Loucy (cell line): ENCODE results near the gene RORB.

Source experiments
- H2AFZ ChIP-seq: fragments of 200-600 bp; sonication (generic); 2 replicates; pipeline ENCODE4 v1.6.0; 2016; ENCODE audit warnings: antibody characterized with exemption, mild to moderate bottlenecking, low read length, moderate library complexity
- H3F3A ChIP-seq: fragments of 200-600 bp; 2 replicates; pipeline ENCODE4 v1.6.0; 2016; ENCODE audit warnings: antibody characterized with exemption, low read depth, mild to moderate bottlenecking
- H3K27me3 ChIP-seq: fragments of 200-600 bp; sonication (generic); 2 replicates; pipeline ENCODE4 v1.6.1; 2014; ENCODE audit warnings: low read length, mild to moderate bottlenecking; ENCODE audit not compliant: insufficient read depth, poor library complexity, severe bottlenecking
- H3K36me3 ChIP-seq: fragments of 200-600 bp; sonication (generic); 2 replicates; pipeline ENCODE4 v1.6.1; 2016; ENCODE audit warnings: low read length; ENCODE audit not compliant: insufficient read depth
- H3K4me1 ChIP-seq: fragments of 200-600 bp; sonication (generic); 2 replicates; pipeline ENCODE4 v1.5.1; 2014; ENCODE audit warnings: low read length, mild to moderate bottlenecking; ENCODE audit not compliant: insufficient read depth, poor library complexity, severe bottlenecking
- H3K4me2 ChIP-seq: fragments of 200-600 bp; sonication (generic); 2 replicates; pipeline ENCODE4 v1.6.0; 2014; ENCODE audit warnings: antibody characterized with exemption, low read length, low read depth, mild to moderate bottlenecking; ENCODE audit not compliant: poor library complexity, severe bottlenecking
- H3K4me3 ChIP-seq: fragments of 200-600 bp; sonication (generic); 2 replicates; pipeline ENCODE4 v1.5.1; 2014; ENCODE audit warnings: low read length, mild to moderate bottlenecking, mixed read lengths; ENCODE audit not compliant: poor library complexity, severe bottlenecking
- H3K79me2 ChIP-seq: fragments of 200-600 bp; sonication (generic); 2 replicates; pipeline ENCODE4 v1.6.1; 2014; ENCODE audit warnings: low read length; ENCODE audit not compliant: insufficient read depth
- H3K9ac ChIP-seq: fragments of 200-600 bp; sonication (generic); 2 replicates; pipeline ENCODE4 v1.6.0; 2014; ENCODE audit warnings: mild to moderate bottlenecking, low read depth, low read length, moderate library complexity; ENCODE audit not compliant: poor library complexity, severe bottlenecking
- H3K9me2 ChIP-seq: fragments of 200-600 bp; sonication (generic); replicated peaks from 2 replicates; pipeline ENCODE4 v1.6.1; 2016; ENCODE audit warnings: low read depth, low read length, mixed read lengths
- H3K9me3 ChIP-seq: fragments of 200-600 bp; sonication (generic); 2 replicates; pipeline ENCODE4 v1.6.1; 2014; ENCODE audit warnings: mild to moderate bottlenecking, antibody characterized with exemption, low read length, low read depth; ENCODE audit not compliant: insufficient read depth
- H4K20me1 ChIP-seq: fragments of 200-600 bp; sonication (generic); 2 replicates; pipeline ENCODE4 v1.6.0; 2014; ENCODE audit warnings: antibody characterized with exemption, low read length, mild to moderate bottlenecking; ENCODE audit not compliant: insufficient read depth, poor library complexity, severe bottlenecking
- EZH2phosphoT487 ChIP-seq: fragments of 200-600 bp; IDR thresholded peaks from 2 replicates; pipeline ENCODE4 v1.6.1; 2018; ENCODE audit warnings: antibody characterized with exemption, mild to moderate bottlenecking, moderate library complexity, borderline replicate concordance
- TF ChIP-seq, protein P1 (sequence below): fragments of 200-600 bp; sonication (generic); conservative IDR thresholded peaks from 2 replicates; pipeline ENCODE4 v1.5.1; 2014; ENCODE audit warnings: mild to moderate bottlenecking, antibody characterized with exemption, low read length

Gene RORB

DNA sequence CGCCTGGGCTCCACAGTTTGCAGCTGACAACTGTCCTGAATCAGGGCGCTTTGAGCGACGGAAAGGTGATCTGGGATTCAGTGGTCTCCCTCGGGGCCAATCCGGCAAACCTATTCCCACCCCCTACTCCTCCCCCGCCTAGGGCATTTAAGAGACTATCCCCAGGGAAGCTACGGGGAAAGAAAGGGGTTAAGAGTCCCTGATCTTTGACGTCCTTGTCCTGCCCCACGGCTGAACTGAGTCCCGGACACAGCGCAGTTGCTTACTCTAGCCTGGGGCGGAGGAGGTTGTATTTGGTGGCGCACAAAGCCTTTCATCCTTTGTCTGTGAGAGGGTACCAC lies 3.4 kb downstream of the RORB start:
- H3K9me3 ChIP-seq: no peaks in the 10 kb centered on the region; the same call in 1 of the 2 replicates
- H2AFZ ChIP-seq: no peak overlapping the region
- no peak overlapping the region for H3K4me3 ChIP-seq
- H3K4me1 ChIP-seq: no peaks in the 10 kb centered on the region
- no peak overlapping the region for H3K9ac ChIP-seq
- no peaks in the 10 kb centered on the region for H3K79me2 ChIP-seq
- no peak for TF ChIP-seq EZH2phosphoT487
- TF ChIP-seq, protein P1, sequence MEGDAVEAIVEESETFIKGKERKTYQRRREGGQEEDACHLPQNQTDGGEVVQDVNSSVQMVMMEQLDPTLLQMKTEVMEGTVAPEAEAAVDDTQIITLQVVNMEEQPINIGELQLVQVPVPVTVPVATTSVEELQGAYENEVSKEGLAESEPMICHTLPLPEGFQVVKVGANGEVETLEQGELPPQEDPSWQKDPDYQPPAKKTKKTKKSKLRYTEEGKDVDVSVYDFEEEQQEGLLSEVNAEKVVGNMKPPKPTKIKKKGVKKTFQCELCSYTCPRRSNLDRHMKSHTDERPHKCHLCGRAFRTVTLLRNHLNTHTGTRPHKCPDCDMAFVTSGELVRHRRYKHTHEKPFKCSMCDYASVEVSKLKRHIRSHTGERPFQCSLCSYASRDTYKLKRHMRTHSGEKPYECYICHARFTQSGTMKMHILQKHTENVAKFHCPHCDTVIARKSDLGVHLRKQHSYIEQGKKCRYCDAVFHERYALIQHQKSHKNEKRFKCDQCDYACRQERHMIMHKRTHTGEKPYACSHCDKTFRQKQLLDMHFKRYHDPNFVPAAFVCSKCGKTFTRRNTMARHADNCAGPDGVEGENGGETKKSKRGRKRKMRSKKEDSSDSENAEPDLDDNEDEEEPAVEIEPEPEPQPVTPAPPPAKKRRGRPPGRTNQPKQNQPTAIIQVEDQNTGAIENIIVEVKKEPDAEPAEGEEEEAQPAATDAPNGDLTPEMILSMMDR: no peak
- no peaks in the 10 kb centered on the region for H3K27me3 ChIP-seq
- H4K20me1 ChIP-seq: no peaks in the 10 kb centered on the region
- no peaks in the 10 kb centered on the region for H3F3A ChIP-seq
- H3K4me2 ChIP-seq: no peak overlapping the region
- H3K36me3 ChIP-seq: no peaks in the 10 kb centered on the region
- H3K9me2 ChIP-seq: no peaks in the 10 kb centered on the region

DNA sequence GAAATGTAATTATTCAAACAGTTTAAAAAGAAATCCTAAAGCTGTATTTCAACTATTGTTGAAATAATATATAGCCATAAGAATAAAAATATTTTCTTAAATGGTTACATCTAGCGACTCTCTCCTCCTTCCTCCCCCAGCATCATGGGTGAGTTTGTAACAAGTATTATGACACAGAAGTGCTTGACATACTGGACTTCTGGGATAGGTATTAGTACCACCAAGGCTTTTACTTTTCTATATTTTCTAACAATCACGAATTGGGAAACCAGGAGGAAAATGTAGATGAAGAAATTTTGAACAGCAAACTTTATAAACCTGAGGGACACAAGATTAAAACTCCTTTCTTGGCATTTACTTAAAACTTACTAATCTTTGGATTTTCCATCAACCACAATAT lies 4.4 kb downstream of the RORB start:
- no peak for TF ChIP-seq EZH2phosphoT487
- TF ChIP-seq, protein P1: no peak
- Histone ChIP-seq H4K20me1 (no peaks in the 10 kb centered on the region), H3K4me3 (no peak overlapping the region), H3K9me2 (no peaks in the 10 kb centered on the region), H3K4me2 (no peak overlapping the region), H2AFZ (no peak overlapping the region), H3K9ac (no peak overlapping the region), H3K4me1 (no peaks in the 10 kb centered on the region), H3K79me2 (no peaks in the 10 kb centered on the region), H3K27me3 (no peaks in the 10 kb centered on the region), H3K36me3 (no peaks in the 10 kb centered on the region), H3K9me3 (no peaks in the 10 kb centered on the region; the same call in 1 of the 2 replicates), H3F3A (no peaks in the 10 kb centered on the region)

DNA sequence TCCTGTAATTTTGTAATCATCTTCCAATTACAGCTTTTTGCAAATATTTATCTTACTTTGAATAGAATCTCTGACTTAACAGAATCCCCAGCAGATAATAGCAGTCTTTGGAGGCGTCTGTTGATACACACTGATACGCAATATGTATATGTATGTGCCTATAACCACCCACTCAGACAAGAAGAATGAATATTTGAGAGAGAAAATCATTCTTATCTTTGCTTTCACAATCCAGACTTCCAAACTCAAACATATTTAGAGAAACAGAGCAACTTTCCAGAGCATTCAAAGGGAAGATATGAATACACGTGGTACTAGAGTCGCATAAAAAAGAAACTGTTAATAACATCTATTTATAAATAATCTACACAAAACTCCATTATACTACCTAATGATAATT lies 6.1 kb downstream of the RORB start:
- no peaks in the 10 kb centered on the region for H3K27me3 ChIP-seq
- no peaks in the 10 kb centered on the region for H4K20me1 ChIP-seq
- H3F3A ChIP-seq: no peaks in the 10 kb centered on the region
- H3K36me3 ChIP-seq: no peaks in the 10 kb centered on the region
- no peaks in the 10 kb centered on the region for H3K9me2 ChIP-seq
- no peaks in the 10 kb centered on the region for H3K4me1 ChIP-seq
- H3K9me3 ChIP-seq: no peaks in the 10 kb centered on the region; the same call in 1 of the 2 replicates
- H3K79me2 ChIP-seq: no peaks in the 10 kb centered on the region
- H3K4me3 ChIP-seq: no peak overlapping the region
- H3K4me2 ChIP-seq: no peak overlapping the region
- no peak overlapping the region for H2AFZ ChIP-seq
- no peak for TF ChIP-seq EZH2phosphoT487
- TF ChIP-seq, protein P1: no peak
- H3K9ac ChIP-seq: no peak overlapping the region
